ENCODE data around the gene RBM39. TPM values are rescaled to one million over a fixed set of nuclear protein-coding genes. Genes with fewer than 3 reads are reported as not detected.

Gene RBM39
- total and polyA plus RNA-seq, 10 of the 15 experiments (the other 5 are each of a cell fraction or from before 2014, with no cell fraction given) = 135 to 280 (median 217) TPM

DNA sequence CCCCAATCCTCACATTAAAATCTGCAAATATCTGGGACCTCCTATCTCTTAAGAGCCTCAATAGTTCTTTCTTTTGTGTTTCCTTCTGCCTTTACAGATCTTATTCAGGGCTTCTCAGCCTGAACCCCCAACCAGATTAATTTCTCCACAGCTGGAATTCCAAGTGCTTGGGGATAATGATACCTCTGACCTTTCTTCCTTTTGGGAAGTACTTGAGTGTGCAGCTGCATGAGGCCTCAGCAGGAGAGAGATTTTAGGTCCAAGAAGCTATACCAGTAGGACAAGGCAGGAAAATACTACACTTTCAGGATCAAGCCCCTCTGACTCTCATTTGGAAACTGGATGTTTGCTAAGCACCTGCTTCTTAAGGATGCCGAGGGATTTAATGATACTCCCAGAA lies 32.3 kb upstream of the RBM39 start:
- DNase-seq (ENCODE audit: low read depth, low spot score) = no peak
- peak overlapping the region; percentile 92 for H3K4me3 ChIP-seq
- POLR2A ChIA-PET = interaction anchor here (0.6 to 11.5 kb wide), 2 partner anchors 32 to 121 kb away, joined by 6 to 214 read pairs; partner anchors contain the start of gene RBM39
- H3K79me2 ChIP-seq (ENCODE audit: control insufficient read depth, insufficient read depth, low read length) = peaks cover 61% of the 10 kb centered on the region
- intact Hi-C loops (cut with micrococcal nuclease; ENCODE audit: unreplicated experiment) = no loop called here
- no TSS peak for BruUV-seq (replicated peaks)
- H3K4me1 ChIP-seq (ENCODE audit: control insufficient read depth, insufficient read depth, low read length) = peaks cover 8% of the 10 kb centered on the region; the same call in 1 of the 2 replicates
- H2AFZ ChIP-seq (ENCODE audit: control insufficient read depth, low read depth, low read length) = no peak overlapping the region
- in situ Hi-C loops (cut with MboI) = no loop called here
- SMC1A ChIA-PET (ENCODE audit: uncharacterized antibody, unreplicated experiment) = interaction anchor here (0.6 to 1.0 kb wide), 5 partner anchors 30 to 120 kb away, joined by 3 read pairs; no protein-coding TSS in a partner anchor
- H3K9me3 ChIP-seq (replicated peaks; ENCODE audit: control insufficient read depth, insufficient read depth, low read length) = no peaks in the 10 kb centered on the region
- no peak for FAIRE-seq
- no peaks in the 10 kb centered on the region for H3K27me3 ChIP-seq (replicated peaks in 1 of 2; ENCODE audit: control insufficient read depth in 2 of 2, insufficient read depth in 2 of 2, low read length in 1 of 2)
- H4K20me1 ChIP-seq (ENCODE audit: control insufficient read depth, insufficient read depth) = no peaks in the 10 kb centered on the region
- H3K36me3 ChIP-seq (ENCODE audit: control insufficient read depth in 2 of 2, insufficient read depth in 2 of 2, low read length in 1 of 2) = peaks cover 0 to 13% of the 10 kb centered on the region in 2 experiments; a peak in 2 of 4 replicates
- RAD21 ChIA-PET (ENCODE audit: unreplicated experiment) = interaction anchor here (0.8 to 7.3 kb wide), 2 partner anchors 31 to 72 kb away, joined by 3 to 157 read pairs; partner anchors contain the start of gene RBM39
- H3K4me2 ChIP-seq (ENCODE audit: control insufficient read depth, insufficient read depth) = peak overlapping the region; percentile 91
- CTCF ChIA-PET = no interaction called here
- no peak for ATAC-seq
- 0 out of 2 replicates have a peak overlapping the region, but pooled peaks have one; percentile 26 for H3K27ac ChIP-seq (ENCODE audit: control insufficient read depth, insufficient read depth)
- H3K9ac ChIP-seq (ENCODE audit: control insufficient read depth, insufficient read depth, low read length) = peak overlapping the region; percentile 40; the same call in 1 of the 2 replicates
- WGBS (ENCODE audit: insufficient coverage, insufficient replicate concordance, low lambda C conversion rate, missing lambda C conversion rate) = 100% methylated on average over 1 of the region's 1 CpG
- TF ChIP-seq DPF2 (IDR thresholded peaks at IDR 0.05) = no peak
- TF ChIP-seq, protein P1, sequence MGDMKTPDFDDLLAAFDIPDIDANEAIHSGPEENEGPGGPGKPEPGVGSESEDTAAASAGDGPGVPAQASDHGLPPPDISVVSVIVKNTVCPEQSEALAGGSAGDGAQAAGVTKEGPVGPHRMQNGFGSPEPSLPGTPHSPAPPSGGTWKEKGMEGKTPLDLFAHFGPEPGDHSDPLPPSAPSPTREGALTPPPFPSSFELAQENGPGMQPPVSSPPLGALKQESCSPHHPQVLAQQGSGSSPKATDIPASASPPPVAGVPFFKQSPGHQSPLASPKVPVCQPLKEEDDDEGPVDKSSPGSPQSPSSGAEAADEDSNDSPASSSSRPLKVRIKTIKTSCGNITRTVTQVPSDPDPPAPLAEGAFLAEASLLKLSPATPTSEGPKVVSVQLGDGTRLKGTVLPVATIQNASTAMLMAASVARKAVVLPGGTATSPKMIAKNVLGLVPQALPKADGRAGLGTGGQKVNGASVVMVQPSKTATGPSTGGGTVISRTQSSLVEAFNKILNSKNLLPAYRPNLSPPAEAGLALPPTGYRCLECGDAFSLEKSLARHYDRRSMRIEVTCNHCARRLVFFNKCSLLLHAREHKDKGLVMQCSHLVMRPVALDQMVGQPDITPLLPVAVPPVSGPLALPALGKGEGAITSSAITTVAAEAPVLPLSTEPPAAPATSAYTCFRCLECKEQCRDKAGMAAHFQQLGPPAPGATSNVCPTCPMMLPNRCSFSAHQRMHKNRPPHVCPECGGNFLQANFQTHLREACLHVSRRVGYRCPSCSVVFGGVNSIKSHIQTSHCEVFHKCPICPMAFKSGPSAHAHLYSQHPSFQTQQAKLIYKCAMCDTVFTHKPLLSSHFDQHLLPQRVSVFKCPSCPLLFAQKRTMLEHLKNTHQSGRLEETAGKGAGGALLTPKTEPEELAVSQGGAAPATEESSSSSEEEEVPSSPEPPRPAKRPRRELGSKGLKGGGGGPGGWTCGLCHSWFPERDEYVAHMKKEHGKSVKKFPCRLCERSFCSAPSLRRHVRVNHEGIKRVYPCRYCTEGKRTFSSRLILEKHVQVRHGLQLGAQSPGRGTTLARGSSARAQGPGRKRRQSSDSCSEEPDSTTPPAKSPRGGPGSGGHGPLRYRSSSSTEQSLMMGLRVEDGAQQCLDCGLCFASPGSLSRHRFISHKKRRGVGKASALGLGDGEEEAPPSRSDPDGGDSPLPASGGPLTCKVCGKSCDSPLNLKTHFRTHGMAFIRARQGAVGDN (IDR thresholded peaks at IDR 0.05) = no peak
- no peak for TF ChIP-seq WRNIP1 (IDR thresholded peaks at IDR 0.05; ENCODE audit: borderline replicate concordance, low read depth, low read length)
- no peak for TF ChIP-seq MTA3 (IDR thresholded peaks at IDR 0.05; ENCODE audit: borderline replicate concordance, low read length)
- TF ChIP-seq, protein P2, sequence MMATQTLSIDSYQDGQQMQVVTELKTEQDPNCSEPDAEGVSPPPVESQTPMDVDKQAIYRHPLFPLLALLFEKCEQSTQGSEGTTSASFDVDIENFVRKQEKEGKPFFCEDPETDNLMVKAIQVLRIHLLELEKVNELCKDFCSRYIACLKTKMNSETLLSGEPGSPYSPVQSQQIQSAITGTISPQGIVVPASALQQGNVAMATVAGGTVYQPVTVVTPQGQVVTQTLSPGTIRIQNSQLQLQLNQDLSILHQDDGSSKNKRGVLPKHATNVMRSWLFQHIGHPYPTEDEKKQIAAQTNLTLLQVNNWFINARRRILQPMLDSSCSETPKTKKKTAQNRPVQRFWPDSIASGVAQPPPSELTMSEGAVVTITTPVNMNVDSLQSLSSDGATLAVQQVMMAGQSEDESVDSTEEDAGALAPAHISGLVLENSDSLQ (IDR thresholded peaks at IDR 0.05) = no peak
- TF ChIP-seq, protein P3, sequence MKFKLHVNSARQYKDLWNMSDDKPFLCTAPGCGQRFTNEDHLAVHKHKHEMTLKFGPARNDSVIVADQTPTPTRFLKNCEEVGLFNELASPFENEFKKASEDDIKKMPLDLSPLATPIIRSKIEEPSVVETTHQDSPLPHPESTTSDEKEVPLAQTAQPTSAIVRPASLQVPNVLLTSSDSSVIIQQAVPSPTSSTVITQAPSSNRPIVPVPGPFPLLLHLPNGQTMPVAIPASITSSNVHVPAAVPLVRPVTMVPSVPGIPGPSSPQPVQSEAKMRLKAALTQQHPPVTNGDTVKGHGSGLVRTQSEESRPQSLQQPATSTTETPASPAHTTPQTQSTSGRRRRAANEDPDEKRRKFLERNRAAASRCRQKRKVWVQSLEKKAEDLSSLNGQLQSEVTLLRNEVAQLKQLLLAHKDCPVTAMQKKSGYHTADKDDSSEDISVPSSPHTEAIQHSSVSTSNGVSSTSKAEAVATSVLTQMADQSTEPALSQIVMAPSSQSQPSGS (IDR thresholded peaks at IDR 0.05; ENCODE audit: low read length) = no peak
- TF ChIP-seq EED (IDR thresholded peaks at IDR 0.05; ENCODE audit: low read depth) = no peak
- TF ChIP-seq HDAC2 (IDR thresholded peaks at IDR 0.05) = no peak
- no peak for TF ChIP-seq RBBP5 (conservative IDR thresholded peaks at IDR 0.05)
- no peak for TF ChIP-seq SREBF1 (IDR thresholded peaks at IDR 0.05; ENCODE audit: low read length)
- TF ChIP-seq HDAC6 (IDR thresholded peaks at IDR 0.05; ENCODE audit: unreplicated experiment) = no peak
- TF ChIP-seq FOXM1 (IDR thresholded peaks at IDR 0.05; ENCODE audit: low read depth, low read length) = no peak
- no peak for TF ChIP-seq CBFB (IDR thresholded peaks at IDR 0.05; ENCODE audit: low read depth)
- TF ChIP-seq, protein P4, sequence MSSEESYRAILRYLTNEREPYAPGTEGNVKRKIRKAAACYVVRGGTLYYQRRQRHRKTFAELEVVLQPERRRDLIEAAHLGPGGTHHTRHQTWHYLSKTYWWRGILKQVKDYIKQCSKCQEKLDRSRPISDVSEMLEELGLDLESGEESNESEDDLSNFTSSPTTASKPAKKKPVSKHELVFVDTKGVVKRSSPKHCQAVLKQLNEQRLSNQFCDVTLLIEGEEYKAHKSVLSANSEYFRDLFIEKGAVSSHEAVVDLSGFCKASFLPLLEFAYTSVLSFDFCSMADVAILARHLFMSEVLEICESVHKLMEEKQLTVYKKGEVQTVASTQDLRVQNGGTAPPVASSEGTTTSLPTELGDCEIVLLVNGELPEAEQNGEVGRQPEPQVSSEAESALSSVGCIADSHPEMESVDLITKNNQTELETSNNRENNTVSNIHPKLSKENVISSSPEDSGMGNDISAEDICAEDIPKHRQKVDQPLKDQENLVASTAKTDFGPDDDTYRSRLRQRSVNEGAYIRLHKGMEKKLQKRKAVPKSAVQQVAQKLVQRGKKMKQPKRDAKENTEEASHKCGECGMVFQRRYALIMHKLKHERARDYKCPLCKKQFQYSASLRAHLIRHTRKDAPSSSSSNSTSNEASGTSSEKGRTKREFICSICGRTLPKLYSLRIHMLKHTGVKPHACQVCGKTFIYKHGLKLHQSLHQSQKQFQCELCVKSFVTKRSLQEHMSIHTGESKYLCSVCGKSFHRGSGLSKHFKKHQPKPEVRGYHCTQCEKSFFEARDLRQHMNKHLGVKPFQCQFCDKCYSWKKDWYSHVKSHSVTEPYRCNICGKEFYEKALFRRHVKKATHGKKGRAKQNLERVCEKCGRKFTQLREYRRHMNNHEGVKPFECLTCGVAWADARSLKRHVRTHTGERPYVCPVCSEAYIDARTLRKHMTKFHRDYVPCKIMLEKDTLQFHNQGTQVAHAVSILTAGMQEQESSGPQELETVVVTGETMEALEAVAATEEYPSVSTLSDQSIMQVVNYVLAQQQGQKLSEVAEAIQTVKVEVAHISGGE (CRISPR knock-in tag; IDR thresholded peaks at IDR 0.05) = no peak
- TF ChIP-seq STAT3 (IDR thresholded peaks at IDR 0.05; ENCODE audit: low read depth, low read length) = no peak
- TF ChIP-seq CHD4 (IDR thresholded peaks at IDR 0.05) = no peak
- no peak for TF ChIP-seq ZBED1 (IDR thresholded peaks at IDR 0.05; ENCODE audit: borderline replicate concordance)

Data from GM12878 (cell line).